ENCODE results near the gene FOXL1. TPM values are rescaled to one million over a fixed set of nuclear protein-coding genes. Genes with fewer than 3 reads are reported as not detected.
A peak's percentile ranks its signal among the peaks of the same experiment; 100 is the strongest.

The FOXL1 gene
- total RNA-seq (under 1 TPM in 6 of 7 donors, not detected in 1; 0.10 to 0.51 (median 0.34) TPM), polyA plus RNA-seq (1 to 10 TPM in 1 of 2 donors, under 1 TPM in 1; 0.51 to 1.3 TPM)
- long read RNA-seq, donor 1, result 0 reads
- long read RNA-seq, donor 2, result 0 reads
- long read RNA-seq, donor 3, result 0 reads

DNA sequence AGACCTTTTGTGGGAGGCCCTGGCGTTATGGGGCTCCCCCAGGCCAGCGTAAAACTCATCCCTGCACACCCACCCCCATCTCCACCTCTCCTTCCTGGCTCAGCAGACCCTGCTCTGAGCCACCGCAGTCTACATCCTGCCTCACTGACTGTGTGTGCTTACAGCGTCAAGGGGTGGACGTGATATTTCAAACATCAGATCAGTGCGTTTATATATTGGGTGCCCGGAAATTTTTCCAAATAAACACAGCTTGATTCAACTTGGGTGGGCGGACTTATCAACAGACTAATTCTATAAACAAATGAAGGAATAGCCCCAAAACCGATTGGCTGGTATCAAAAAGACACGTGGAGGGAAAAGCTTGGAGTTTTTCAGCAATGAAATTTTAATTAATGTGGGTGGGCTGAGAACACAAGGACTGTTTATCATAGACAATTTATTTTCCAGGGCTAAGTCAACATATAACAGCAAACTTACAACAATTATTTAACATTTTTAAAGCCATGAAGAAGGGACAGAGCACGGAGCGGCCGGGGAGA, at the start of gene FOXL1:
Gene FOXL1, plus strand, starts transcription at position 489 of the 539 bp plus-strand sequence. CDS start 175 bp downstream, outside the sequence.
- intact Hi-C loops (cut with DNase I), result no loop called here
- TF ChIP-seq, protein P1, sequence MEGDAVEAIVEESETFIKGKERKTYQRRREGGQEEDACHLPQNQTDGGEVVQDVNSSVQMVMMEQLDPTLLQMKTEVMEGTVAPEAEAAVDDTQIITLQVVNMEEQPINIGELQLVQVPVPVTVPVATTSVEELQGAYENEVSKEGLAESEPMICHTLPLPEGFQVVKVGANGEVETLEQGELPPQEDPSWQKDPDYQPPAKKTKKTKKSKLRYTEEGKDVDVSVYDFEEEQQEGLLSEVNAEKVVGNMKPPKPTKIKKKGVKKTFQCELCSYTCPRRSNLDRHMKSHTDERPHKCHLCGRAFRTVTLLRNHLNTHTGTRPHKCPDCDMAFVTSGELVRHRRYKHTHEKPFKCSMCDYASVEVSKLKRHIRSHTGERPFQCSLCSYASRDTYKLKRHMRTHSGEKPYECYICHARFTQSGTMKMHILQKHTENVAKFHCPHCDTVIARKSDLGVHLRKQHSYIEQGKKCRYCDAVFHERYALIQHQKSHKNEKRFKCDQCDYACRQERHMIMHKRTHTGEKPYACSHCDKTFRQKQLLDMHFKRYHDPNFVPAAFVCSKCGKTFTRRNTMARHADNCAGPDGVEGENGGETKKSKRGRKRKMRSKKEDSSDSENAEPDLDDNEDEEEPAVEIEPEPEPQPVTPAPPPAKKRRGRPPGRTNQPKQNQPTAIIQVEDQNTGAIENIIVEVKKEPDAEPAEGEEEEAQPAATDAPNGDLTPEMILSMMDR (IDR thresholded peaks at IDR 0.05), result no peak
- TF ChIP-seq POLR2A (IDR thresholded peaks at IDR 0.05), result no peak
- TF ChIP-seq EP300 (IDR thresholded peaks at IDR 0.05), result no peak

DNA sequence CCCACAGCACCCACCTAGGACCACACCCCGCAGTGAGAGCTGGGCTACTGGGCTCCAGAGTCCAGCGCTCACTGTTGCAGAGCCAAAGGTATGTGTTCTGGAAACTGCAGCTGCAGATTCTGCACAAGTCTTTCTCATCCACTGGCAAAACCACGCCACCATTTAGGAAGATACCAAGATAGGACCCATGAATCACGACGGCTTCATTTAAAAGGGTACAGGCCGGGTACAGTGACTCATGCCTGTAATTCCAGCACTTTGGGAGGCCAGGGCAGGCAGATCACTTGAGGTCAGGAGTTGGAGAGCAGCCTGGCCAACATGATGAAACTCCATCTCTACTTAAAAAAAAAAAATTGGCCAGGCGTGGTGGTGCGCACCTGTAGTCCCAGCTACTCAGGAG, 49.2 kb upstream of the FOXL1 start:
- 84 to 90% (median 88%) methylated on average over 8 of the region's 8 CpGs for WGBS, 3 donors
- H3K27ac ChIP-seq, result peak overlapping the region in 1 of 2 donors; percentile 88
- no peak overlapping the region for H3K4me3 ChIP-seq
- intact Hi-C loops (cut with DNase I), result loop anchor here in 2 of 4 donors (10.0 kb wide), 1 partner anchor 704 kb away; no protein-coding TSS in a partner anchor
- H3K9me3 ChIP-seq, result no peaks in the 10 kb centered on the region
- TF ChIP-seq, protein P1 (IDR thresholded peaks at IDR 0.05), result no peak
- no peak for TF ChIP-seq POLR2A (IDR thresholded peaks at IDR 0.05)
- no peak for TF ChIP-seq EP300 (IDR thresholded peaks at IDR 0.05)
- peaks cover 7% of the 10 kb centered on the region for H3K4me1 ChIP-seq (ENCODE audit: insufficient read depth)
- H3K27me3 ChIP-seq, result no peaks in the 10 kb centered on the region
- no peaks in the 10 kb centered on the region for H3K36me3 ChIP-seq
- DNase-seq, result no peak

More for the DNA sequence above, at the start of gene FOXL1:
- no peaks in the 10 kb centered on the region for H3K27me3 ChIP-seq
- 40 to 55% (median 50%) methylated on average over 13 of the region's 13 CpGs for WGBS, 3 donors
- no peaks in the 10 kb centered on the region for H3K36me3 ChIP-seq
- no peak within 1 kb of the TSS for H3K4me3 ChIP-seq
- DNase-seq, result no peak
- H3K9me3 ChIP-seq, result no peaks in the 10 kb centered on the region
- H3K27ac ChIP-seq, result no peak within 1 kb of the TSS
- no peaks in the 10 kb centered on the region for H3K4me1 ChIP-seq (ENCODE audit: insufficient read depth)

GRCh38 chr16:86530251-86531190, 47.8 kb upstream of the FOXL1 start:
- WGBS, 3 donors, result 30 to 57% (median 39%) methylated on average over 31 of the region's 31 CpGs

DNA sequence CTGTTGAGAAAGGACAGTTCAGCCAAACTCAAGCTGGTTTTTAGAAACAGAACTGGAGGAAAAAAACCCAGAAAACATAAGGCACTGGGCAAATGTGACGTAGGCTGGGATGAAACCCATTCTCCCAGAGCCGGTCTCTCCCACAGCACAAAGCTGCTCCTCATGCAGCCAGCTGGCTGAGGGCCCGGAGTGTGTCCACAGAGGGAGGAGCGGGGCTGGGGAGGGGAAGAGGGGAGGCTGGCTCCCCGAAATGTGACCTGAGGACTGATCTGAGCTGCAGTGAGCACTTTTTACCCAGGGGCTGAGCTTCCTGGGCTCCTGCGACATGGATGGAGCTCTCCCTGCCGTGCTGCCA, 47.2 kb upstream of the FOXL1 start:
- H3K27me3 ChIP-seq, result no peaks in the 10 kb centered on the region
- H3K36me3 ChIP-seq, result no peaks in the 10 kb centered on the region
- WGBS, 3 donors, result 10 to 33% (median 16%) methylated on average over 7 of the region's 7 CpGs
- no peaks in the 10 kb centered on the region for H3K9me3 ChIP-seq
- H3K4me3 ChIP-seq, result no peak overlapping the region
- peaks cover 7% of the 10 kb centered on the region for H3K4me1 ChIP-seq (ENCODE audit: insufficient read depth)
- TF ChIP-seq POLR2A (IDR thresholded peaks at IDR 0.05) (no peak), EP300 (IDR thresholded peaks at IDR 0.05) (no peak)
- TF ChIP-seq, protein P1 (IDR thresholded peaks at IDR 0.05), result no peak
- peak; percentile 87 to 92 (median 90) for DNase-seq
- H3K27ac ChIP-seq, result peak overlapping the region; percentile 76 to 88
- intact Hi-C loops (cut with DNase I), result no loop called here

More at GRCh38 chr16:86530251-86531190, 47.8 kb upstream of the FOXL1 start:
- H3K36me3 ChIP-seq, result no peaks in the 10 kb centered on the region
- H3K4me3 ChIP-seq, result no peak overlapping the region
- intact Hi-C loops (cut with DNase I), result no loop called here
- TF ChIP-seq POLR2A (IDR thresholded peaks at IDR 0.05) (no peak), EP300 (IDR thresholded peaks at IDR 0.05) (no peak)
- TF ChIP-seq, protein P1 (IDR thresholded peaks at IDR 0.05), result no peak
- peaks cover 7% of the 10 kb centered on the region for H3K4me1 ChIP-seq (ENCODE audit: insufficient read depth)
- no peaks in the 10 kb centered on the region for H3K27me3 ChIP-seq
- H3K9me3 ChIP-seq, result no peaks in the 10 kb centered on the region
- H3K27ac ChIP-seq, result peak overlapping the region; percentile 76 to 88
- DNase-seq, result peak; percentile 68 to 79 (median 73)

All from ovary (tissue), 10 donors.